ENCODE results near the gene PRDM1. TPM values are rescaled to one million over a fixed set of nuclear protein-coding genes. Genes with fewer than 3 reads are reported as not detected.
A peak's percentile ranks its signal among the peaks of the same experiment; 100 is the strongest.

The PRDM1 gene
- total RNA-seq, 1 experiment from 2014 or later: 0.11 TPM

GRCh38 chr6:106063448-106063850 lies 22.7 kb upstream of the PRDM1 start:
- Histone ChIP-seq H3K36me3 (ENCODE audit: insufficient read depth, low read length) (no peaks in the 10 kb centered on the region), H3K27ac (ENCODE audit: low read length) (no peak overlapping the region), H4K20me1 (ENCODE audit: insufficient read depth, low read depth, low read length) (no peaks in the 10 kb centered on the region), H3K4me1 (ENCODE audit: low read length) (no peaks in the 10 kb centered on the region), H3K9me2 (replicated peaks; ENCODE audit: insufficient read depth, low read length) (no peaks in the 10 kb centered on the region), H3K9me3 (ENCODE audit: low read length) (no peaks in the 10 kb centered on the region), H3K27me3 (ENCODE audit: low read length) (no peaks in the 10 kb centered on the region), H3K4me3 (ENCODE audit: low read length) (no peak overlapping the region), H3K4me2 (ENCODE audit: low read depth, low read length, poor library complexity, severe bottlenecking) (no peak overlapping the region), H3K9ac (ENCODE audit: low read length) (no peak overlapping the region), H3K79me2 (ENCODE audit: low read length) (no peaks in the 10 kb centered on the region), H2AFZ (ENCODE audit: low read length) (no peak overlapping the region)
- no peak for DNase-seq

GRCh38 chr6:106064142-106064541 lies 22.0 kb upstream of the PRDM1 start:
- no peak overlapping the region for H3K27ac ChIP-seq (ENCODE audit: low read length)
- DNase-seq: no peak
- H3K27me3 ChIP-seq (ENCODE audit: low read length): no peaks in the 10 kb centered on the region
- no peaks in the 10 kb centered on the region for H3K79me2 ChIP-seq (ENCODE audit: low read length)
- no peak overlapping the region for H3K4me2 ChIP-seq (ENCODE audit: low read depth, low read length, poor library complexity, severe bottlenecking)
- no peaks in the 10 kb centered on the region for H3K9me2 ChIP-seq (replicated peaks; ENCODE audit: insufficient read depth, low read length)
- H3K4me3 ChIP-seq (ENCODE audit: low read length): no peak overlapping the region
- H3K9ac ChIP-seq (ENCODE audit: low read length): no peak overlapping the region
- H3K9me3 ChIP-seq (ENCODE audit: low read length): no peaks in the 10 kb centered on the region
- H2AFZ ChIP-seq (ENCODE audit: low read length): no peak overlapping the region
- no peaks in the 10 kb centered on the region for H3K4me1 ChIP-seq (ENCODE audit: low read length)
- H3K36me3 ChIP-seq (ENCODE audit: insufficient read depth, low read length): no peaks in the 10 kb centered on the region
- no peaks in the 10 kb centered on the region for H4K20me1 ChIP-seq (ENCODE audit: insufficient read depth, low read depth, low read length)

- no peaks in the 10 kb centered on the region for H3K36me3 ChIP-seq (ENCODE audit: insufficient read depth, low read length)
- no peaks in the 10 kb centered on the region for H4K20me1 ChIP-seq (ENCODE audit: insufficient read depth, low read depth, low read length)
- H3K79me2 ChIP-seq (ENCODE audit: low read length): no peaks in the 10 kb centered on the region
- no peaks in the 10 kb centered on the region for H3K4me1 ChIP-seq (ENCODE audit: low read length)
- no peak overlapping the region for H3K9ac ChIP-seq (ENCODE audit: low read length)
- no peaks in the 10 kb centered on the region for H3K9me3 ChIP-seq (ENCODE audit: low read length)
- H3K9me2 ChIP-seq (replicated peaks; ENCODE audit: insufficient read depth, low read length): no peaks in the 10 kb centered on the region
- no peak overlapping the region for H3K4me3 ChIP-seq (ENCODE audit: low read length)
- no peak overlapping the region for H2AFZ ChIP-seq (ENCODE audit: low read length)
- H3K27ac ChIP-seq (ENCODE audit: low read length): no peak overlapping the region
- H3K27me3 ChIP-seq (ENCODE audit: low read length): no peaks in the 10 kb centered on the region
- no peak overlapping the region for H3K4me2 ChIP-seq (ENCODE audit: low read depth, low read length, poor library complexity, severe bottlenecking)
- no peak for DNase-seq
These were observed 21.4 kb upstream of the PRDM1 start for GRCh38 chr6:106064756-106065155.

GRCh38 chr6:106066989-106067388 lies 19.1 kb upstream of the PRDM1 start:
- Histone ChIP-seq H2AFZ (ENCODE audit: low read length) (no peak overlapping the region), H4K20me1 (ENCODE audit: insufficient read depth, low read depth, low read length) (no peaks in the 10 kb centered on the region), H3K9me2 (replicated peaks; ENCODE audit: insufficient read depth, low read length) (no peaks in the 10 kb centered on the region), H3K9me3 (ENCODE audit: low read length) (no peaks in the 10 kb centered on the region), H3K27me3 (ENCODE audit: low read length) (no peaks in the 10 kb centered on the region), H3K79me2 (ENCODE audit: low read length) (no peaks in the 10 kb centered on the region), H3K9ac (ENCODE audit: low read length) (no peak overlapping the region), H3K4me2 (ENCODE audit: low read depth, low read length, poor library complexity, severe bottlenecking) (no peak overlapping the region), H3K4me3 (ENCODE audit: low read length) (no peak overlapping the region), H3K27ac (ENCODE audit: low read length) (no peak overlapping the region), H3K36me3 (ENCODE audit: insufficient read depth, low read length) (no peaks in the 10 kb centered on the region), H3K4me1 (ENCODE audit: low read length) (no peaks in the 10 kb centered on the region)
- DNase-seq: no peak

GRCh38 chr6:106069478-106069877 lies 16.7 kb upstream of the PRDM1 start:
- Histone ChIP-seq H2AFZ (ENCODE audit: low read length) (no peak overlapping the region), H3K4me1 (ENCODE audit: low read length) (peaks cover 7% of the 10 kb centered on the region), H4K20me1 (ENCODE audit: insufficient read depth, low read depth, low read length) (no peaks in the 10 kb centered on the region), H3K27ac (ENCODE audit: low read length) (no peak overlapping the region), H3K4me2 (ENCODE audit: low read depth, low read length, poor library complexity, severe bottlenecking) (no peak overlapping the region), H3K9me2 (replicated peaks; ENCODE audit: insufficient read depth, low read length) (no peaks in the 10 kb centered on the region), H3K9ac (ENCODE audit: low read length) (no peak overlapping the region), H3K36me3 (ENCODE audit: insufficient read depth, low read length) (no peaks in the 10 kb centered on the region), H3K27me3 (ENCODE audit: low read length) (no peaks in the 10 kb centered on the region), H3K79me2 (ENCODE audit: low read length) (no peaks in the 10 kb centered on the region), H3K4me3 (ENCODE audit: low read length) (no peak overlapping the region), H3K9me3 (ENCODE audit: low read length) (no peaks in the 10 kb centered on the region)
- DNase-seq: no peak

- no peak for DNase-seq
- H3K27me3 ChIP-seq (ENCODE audit: low read length): no peaks in the 10 kb centered on the region
These were observed 15.5 kb upstream of the PRDM1 start for GRCh38 chr6:106070636-106071035.

GRCh38 chr6:106072501-106073090 lies 13.5 kb upstream of the PRDM1 start:
- no peaks in the 10 kb centered on the region for H3K27me3 ChIP-seq (ENCODE audit: low read length)
- DNase-seq: peak; percentile 50
- no peaks in the 10 kb centered on the region for H4K20me1 ChIP-seq (ENCODE audit: insufficient read depth, low read depth, low read length)
- H2AFZ ChIP-seq (ENCODE audit: low read length): no peak overlapping the region
- no peak overlapping the region for H3K4me2 ChIP-seq (ENCODE audit: low read depth, low read length, poor library complexity, severe bottlenecking)
- peaks cover 7% of the 10 kb centered on the region for H3K4me1 ChIP-seq (ENCODE audit: low read length)
- H3K79me2 ChIP-seq (ENCODE audit: low read length): no peaks in the 10 kb centered on the region
- H3K4me3 ChIP-seq (ENCODE audit: low read length): no peak overlapping the region
- H3K27ac ChIP-seq (ENCODE audit: low read length): no peak overlapping the region
- no peaks in the 10 kb centered on the region for H3K36me3 ChIP-seq (ENCODE audit: insufficient read depth, low read length)
- H3K9me3 ChIP-seq (ENCODE audit: low read length): no peaks in the 10 kb centered on the region
- H3K9ac ChIP-seq (ENCODE audit: low read length): no peak overlapping the region
- H3K9me2 ChIP-seq (replicated peaks; ENCODE audit: insufficient read depth, low read length): no peaks in the 10 kb centered on the region

More at GRCh38 chr6:106070636-106071035, 15.5 kb upstream of the PRDM1 start:
- Histone ChIP-seq H3K9ac (ENCODE audit: low read length) (no peak overlapping the region), H2AFZ (ENCODE audit: low read length) (no peak overlapping the region), H3K4me3 (ENCODE audit: low read length) (no peak overlapping the region), H4K20me1 (ENCODE audit: insufficient read depth, low read depth, low read length) (no peaks in the 10 kb centered on the region), H3K79me2 (ENCODE audit: low read length) (no peaks in the 10 kb centered on the region), H3K9me3 (ENCODE audit: low read length) (no peaks in the 10 kb centered on the region), H3K4me2 (ENCODE audit: low read depth, low read length, poor library complexity, severe bottlenecking) (no peak overlapping the region), H3K4me1 (ENCODE audit: low read length) (peaks cover 7% of the 10 kb centered on the region), H3K36me3 (ENCODE audit: insufficient read depth, low read length) (no peaks in the 10 kb centered on the region), H3K9me2 (replicated peaks; ENCODE audit: insufficient read depth, low read length) (no peaks in the 10 kb centered on the region), H3K27ac (ENCODE audit: low read length) (no peak overlapping the region)

- H3K9ac ChIP-seq (ENCODE audit: low read length): no peak overlapping the region
- no peak overlapping the region for H3K4me2 ChIP-seq (ENCODE audit: low read depth, low read length, poor library complexity, severe bottlenecking)
- H2AFZ ChIP-seq (ENCODE audit: low read length): no peak overlapping the region
- H3K4me3 ChIP-seq (ENCODE audit: low read length): no peak overlapping the region
- peaks cover 7% of the 10 kb centered on the region for H3K4me1 ChIP-seq (ENCODE audit: low read length)
- no peak for DNase-seq
- no peaks in the 10 kb centered on the region for H3K9me3 ChIP-seq (ENCODE audit: low read length)
- H3K36me3 ChIP-seq (ENCODE audit: insufficient read depth, low read length): no peaks in the 10 kb centered on the region
- no peaks in the 10 kb centered on the region for H4K20me1 ChIP-seq (ENCODE audit: insufficient read depth, low read depth, low read length)
- H3K79me2 ChIP-seq (ENCODE audit: low read length): no peaks in the 10 kb centered on the region
- no peak overlapping the region for H3K27ac ChIP-seq (ENCODE audit: low read length)
- H3K27me3 ChIP-seq (ENCODE audit: low read length): no peaks in the 10 kb centered on the region
- no peaks in the 10 kb centered on the region for H3K9me2 ChIP-seq (replicated peaks; ENCODE audit: insufficient read depth, low read length)
These were observed 12.0 kb upstream of the PRDM1 start for GRCh38 chr6:106074146-106074545.

GRCh38 chr6:106076139-106076538 lies 10.0 kb upstream of the PRDM1 start:
- no peak overlapping the region for H3K4me3 ChIP-seq (ENCODE audit: low read length)
- peaks cover 19% of the 10 kb centered on the region for H3K4me1 ChIP-seq (ENCODE audit: low read length)
- no peak overlapping the region for H2AFZ ChIP-seq (ENCODE audit: low read length)
- no peak overlapping the region for H3K4me2 ChIP-seq (ENCODE audit: low read depth, low read length, poor library complexity, severe bottlenecking)
- DNase-seq: no peak
- H3K36me3 ChIP-seq (ENCODE audit: insufficient read depth, low read length): no peaks in the 10 kb centered on the region
- no peaks in the 10 kb centered on the region for H3K9me2 ChIP-seq (replicated peaks; ENCODE audit: insufficient read depth, low read length)
- H3K9ac ChIP-seq (ENCODE audit: low read length): no peak overlapping the region
- no peak overlapping the region for H3K27ac ChIP-seq (ENCODE audit: low read length)
- no peaks in the 10 kb centered on the region for H3K79me2 ChIP-seq (ENCODE audit: low read length)
- H3K9me3 ChIP-seq (ENCODE audit: low read length): no peaks in the 10 kb centered on the region
- H3K27me3 ChIP-seq (ENCODE audit: low read length): no peaks in the 10 kb centered on the region
- no peaks in the 10 kb centered on the region for H4K20me1 ChIP-seq (ENCODE audit: insufficient read depth, low read depth, low read length)
